OCI-LY7 (cell line): Measurements from ENCODE around the gene GBF1. TPM values are rescaled to one million over a fixed set of nuclear protein-coding genes. Genes with fewer than 3 reads are reported as not detected.

ENCODE experiments used
- BruUV-seq: library from RNA; stranded (reverse); fragments of 400-500 nt; replicated peaks from 2 replicates; lab custom pipeline; 2021; lab: Mats Ljungman, UMichigan
- CTCF ChIA-PET: fragments of 300-600 bp; sonication (Branson Sonifier 250); formaldehyde crosslinking; loops from one replicate; lab custom pipeline; 2022; ENCODE audit warnings: antibody characterized with exemption; ENCODE audit not compliant: unreplicated experiment; lab: Charles Lee
- POLR2A ChIA-PET: fragments of 300-600 bp; sonication (Branson Sonifier 250); formaldehyde crosslinking; loops from one replicate; lab custom pipeline; 2022; ENCODE audit warnings: antibody characterized with exemption; lab: Charles Lee
- DNase-seq: peaks from one replicate; pipeline ENCODE4 v3.0.0-alpha.2; 2015; ENCODE audit warnings: low spot score
- H2AFZ ChIP-seq: fragments of 200-600 bp; sonication (generic), shearing (Covaris generic); 2 replicates; pipeline ENCODE4 v1.6.1; 2014; ENCODE audit warnings: mild to moderate bottlenecking, antibody characterized with exemption, low read length, moderate library complexity
- H3K27ac ChIP-seq: fragments of 200-600 bp; sonication (generic); 2 replicates; pipeline ENCODE4 v1.5.1; 2014; ENCODE audit warnings: mixed run types, low read depth, mild to moderate bottlenecking, moderate library complexity, low read length, inconsistent platforms; ENCODE audit not compliant: poor library complexity, severe bottlenecking
- H3K36me3 ChIP-seq: fragments of 200-600 bp; sonication (generic); 2 replicates; pipeline ENCODE4 v1.6.1; 2014; ENCODE audit warnings: mild to moderate bottlenecking, antibody characterized with exemption, low read length, moderate library complexity, mixed read lengths; ENCODE audit not compliant: insufficient read depth
- H3K4me1 ChIP-seq: fragments of 200-600 bp; sonication (generic); 2 replicates; pipeline ENCODE4 v1.5.1; 2014; ENCODE audit warnings: mild to moderate bottlenecking, low read length; ENCODE audit not compliant: insufficient read depth, poor library complexity, severe bottlenecking
- H3K4me2 ChIP-seq: fragments of 200-600 bp; sonication (generic); 2 replicates; pipeline ENCODE4 v1.6.1; 2014; ENCODE audit warnings: mild to moderate bottlenecking, low read length
- H3K4me3 ChIP-seq: fragments of 200-600 bp; sonication (generic); 2 replicates; pipeline ENCODE4 v1.5.1; 2014; ENCODE audit warnings: mild to moderate bottlenecking, low read depth, low read length; ENCODE audit not compliant: poor library complexity, severe bottlenecking
- H3K79me2 ChIP-seq: fragments of 200-600 bp; sonication (generic); 2 replicates; pipeline ENCODE4 v1.6.1; 2016; ENCODE audit warnings: low read depth, mild to moderate bottlenecking, low read length, moderate library complexity, mixed read lengths; ENCODE audit not compliant: insufficient read depth
- H3K9me2 ChIP-seq: fragments of 200-600 bp; sonication (generic); 2 replicates; pipeline ENCODE4 v1.6.1; 2016; ENCODE audit warnings: mild to moderate bottlenecking, low read length, mixed read lengths; ENCODE audit not compliant: insufficient read depth
- H3K9me3 ChIP-seq: fragments of 200-600 bp; sonication (generic); 2 replicates; pipeline ENCODE4 v1.6.1; 2014; ENCODE audit warnings: mild to moderate bottlenecking, mixed run types, low read length, mixed read lengths
- H4K20me1 ChIP-seq: fragments of 200-600 bp; sonication (generic); 2 replicates; pipeline ENCODE4 v1.6.1; 2014; ENCODE audit warnings: mild to moderate bottlenecking, antibody characterized with exemption, low read length, moderate library complexity, mixed read lengths; ENCODE audit not compliant: insufficient read depth
- EZH2phosphoT487 ChIP-seq: fragments of 200-600 bp; sonication (generic); IDR thresholded peaks from 2 replicates; pipeline ENCODE4 v1.6.1; 2018; ENCODE audit warnings: low read depth, borderline replicate concordance, mild to moderate bottlenecking, mixed run types, antibody characterized with exemption, low read length, moderate library complexity, mixed read lengths
- intact Hi-C: fragments of 100-400 bp; cut with micrococcal nuclease; formaldehyde crosslinking; loops from one replicate; pipeline ENCODE4 v1.10.0; 2022; ENCODE audit not compliant: unreplicated experiment
- total RNA-seq, 2 experiments: library from RNA; depleted of rRNA in 1 of 2; stranded (reverse); fragments of >200 nt in 1 of 2; shearing (Covaris generic) in 1 of 2; gene quantifications; 2 replicates each; pipeline ENCODE4 v1.2.3, GENCODE V29; 2014 to 2022
- TF ChIP-seq, protein P1 (sequence below): fragments of 200-600 bp; sonication (generic); conservative IDR thresholded peaks from 2 replicates; pipeline ENCODE4 v1.5.1; 2014; ENCODE audit warnings: mild to moderate bottlenecking, antibody characterized with exemption, low read length, moderate library complexity, mixed read lengths

Gene GBF1
- total RNA-seq, 2 experiments from 2014 or later, result 17.8 to 33.4 TPM

DNA sequence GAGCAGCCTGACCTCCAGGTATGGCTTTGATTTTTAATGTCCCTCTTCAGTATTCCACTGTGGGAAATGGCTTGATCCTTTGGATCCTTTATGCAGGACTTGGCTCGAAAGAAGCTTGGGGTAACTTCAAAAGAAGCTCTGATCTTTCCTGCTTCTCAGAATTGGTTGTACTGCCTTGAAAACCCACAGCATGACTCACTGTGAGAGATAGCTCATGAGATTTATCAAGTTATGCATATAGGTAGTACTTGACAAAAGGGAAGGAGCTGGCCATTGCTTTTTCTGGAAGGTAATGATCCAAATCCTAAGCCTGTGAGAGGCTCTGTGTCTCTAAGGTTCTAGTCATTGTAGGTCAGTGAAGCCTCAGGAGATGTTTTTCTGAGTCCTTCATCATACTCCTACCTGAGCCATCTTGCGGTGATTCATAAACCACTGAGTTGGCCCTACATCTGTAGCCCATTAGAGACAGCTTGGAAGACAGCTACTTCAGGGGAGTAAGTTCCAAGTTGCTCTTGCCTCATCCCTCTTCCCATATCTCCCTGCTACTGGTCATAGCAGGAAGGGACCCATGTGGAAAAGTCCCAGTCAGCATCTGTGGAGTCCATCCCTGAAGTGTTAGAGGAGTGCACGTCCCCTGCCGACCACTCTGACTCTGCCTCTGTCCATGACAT is 113.5 kb downstream of the GBF1 start:
- Histone ChIP-seq H3K4me1 (no peaks in the 10 kb centered on the region), H2AFZ (no peak overlapping the region), H3K9me2 (no peaks in the 10 kb centered on the region), H3K4me3 (no peak overlapping the region), H3K79me2 (no peaks in the 10 kb centered on the region), H3K4me2 (no peak overlapping the region), H3K36me3 (peaks cover 71% of the 10 kb centered on the region), H3K9me3 (no peaks in the 10 kb centered on the region), H3K27ac (no peak overlapping the region), H4K20me1 (no peaks in the 10 kb centered on the region)
- DNase-seq, result no peak
- TF ChIP-seq EZH2phosphoT487, result no peak
- TF ChIP-seq, protein P1, sequence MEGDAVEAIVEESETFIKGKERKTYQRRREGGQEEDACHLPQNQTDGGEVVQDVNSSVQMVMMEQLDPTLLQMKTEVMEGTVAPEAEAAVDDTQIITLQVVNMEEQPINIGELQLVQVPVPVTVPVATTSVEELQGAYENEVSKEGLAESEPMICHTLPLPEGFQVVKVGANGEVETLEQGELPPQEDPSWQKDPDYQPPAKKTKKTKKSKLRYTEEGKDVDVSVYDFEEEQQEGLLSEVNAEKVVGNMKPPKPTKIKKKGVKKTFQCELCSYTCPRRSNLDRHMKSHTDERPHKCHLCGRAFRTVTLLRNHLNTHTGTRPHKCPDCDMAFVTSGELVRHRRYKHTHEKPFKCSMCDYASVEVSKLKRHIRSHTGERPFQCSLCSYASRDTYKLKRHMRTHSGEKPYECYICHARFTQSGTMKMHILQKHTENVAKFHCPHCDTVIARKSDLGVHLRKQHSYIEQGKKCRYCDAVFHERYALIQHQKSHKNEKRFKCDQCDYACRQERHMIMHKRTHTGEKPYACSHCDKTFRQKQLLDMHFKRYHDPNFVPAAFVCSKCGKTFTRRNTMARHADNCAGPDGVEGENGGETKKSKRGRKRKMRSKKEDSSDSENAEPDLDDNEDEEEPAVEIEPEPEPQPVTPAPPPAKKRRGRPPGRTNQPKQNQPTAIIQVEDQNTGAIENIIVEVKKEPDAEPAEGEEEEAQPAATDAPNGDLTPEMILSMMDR, result no peak
- intact Hi-C loops, result no loop called here
- POLR2A ChIA-PET, result no interaction called here
- BruUV-seq, result no TSS peak
- CTCF ChIA-PET, result no interaction called here

DNA sequence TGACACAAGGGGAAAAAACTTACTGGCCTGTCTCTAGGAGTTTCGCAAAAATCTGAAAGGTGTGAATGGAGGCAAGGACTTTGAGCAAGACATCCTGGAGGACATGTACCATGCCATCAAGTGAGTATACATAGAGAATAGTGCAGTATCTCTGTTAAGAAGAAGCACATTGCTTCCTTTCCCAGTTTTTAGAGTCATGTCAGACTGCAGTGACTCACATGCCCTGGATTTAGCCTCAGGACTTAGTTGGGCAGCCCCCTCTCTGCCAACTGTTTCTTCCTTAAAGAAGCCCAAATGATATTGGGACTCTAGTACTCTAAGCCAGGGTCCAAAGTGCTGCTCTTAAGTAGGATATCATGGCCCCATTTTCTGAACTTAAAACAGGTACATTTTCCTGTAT is 122.1 kb downstream of the GBF1 start:
- no peaks in the 10 kb centered on the region for H3K4me1 ChIP-seq
- BruUV-seq, result no TSS peak
- H2AFZ ChIP-seq, result no peak overlapping the region
- peaks cover 85% of the 10 kb centered on the region for H3K36me3 ChIP-seq
- no peak overlapping the region for H3K27ac ChIP-seq
- no peaks in the 10 kb centered on the region for H4K20me1 ChIP-seq
- no peaks in the 10 kb centered on the region for H3K79me2 ChIP-seq
- ChIA-PET CTCF (no interaction called here), POLR2A (no interaction called here)
- intact Hi-C loops, result no loop called here
- H3K9me3 ChIP-seq, result 0 out of 2 replicates have a peak, but pooled peaks cover 6% of the 10 kb centered on the region
- TF ChIP-seq, protein P1, result no peak
- TF ChIP-seq EZH2phosphoT487, result no peak
- H3K4me3 ChIP-seq, result no peak overlapping the region
- no peak for DNase-seq
- no peaks in the 10 kb centered on the region for H3K9me2 ChIP-seq
- H3K4me2 ChIP-seq, result no peak overlapping the region

DNA sequence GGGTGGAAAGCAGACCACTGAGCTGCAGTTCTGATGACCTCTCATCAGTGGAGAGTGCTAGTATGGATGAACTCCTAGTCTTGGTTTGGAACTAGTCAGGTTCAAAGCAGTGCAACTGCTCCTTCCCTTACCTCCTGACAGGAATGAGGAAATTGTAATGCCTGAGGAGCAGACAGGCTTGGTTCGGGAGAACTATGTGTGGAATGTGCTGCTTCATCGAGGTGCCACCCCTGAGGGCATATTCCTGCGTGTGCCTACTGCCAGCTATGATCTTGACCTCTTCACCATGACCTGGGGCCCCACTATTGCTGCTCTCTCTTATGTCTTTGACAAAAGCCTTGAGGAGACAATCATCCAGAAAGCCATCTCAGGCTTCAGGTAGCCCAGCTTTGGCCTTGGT is 122.7 kb downstream of the GBF1 start:
- 0 out of 2 replicates have a peak, but pooled peaks cover 6% of the 10 kb centered on the region for H3K9me3 ChIP-seq
- TF ChIP-seq, protein P1, result no peak
- no peak for TF ChIP-seq EZH2phosphoT487
- H3K9me2 ChIP-seq, result no peaks in the 10 kb centered on the region
- H3K79me2 ChIP-seq, result no peaks in the 10 kb centered on the region
- CTCF ChIA-PET, result no interaction called here
- no peaks in the 10 kb centered on the region for H4K20me1 ChIP-seq
- DNase-seq, result no peak
- H3K36me3 ChIP-seq, result peaks cover 85% of the 10 kb centered on the region
- no TSS peak for BruUV-seq
- POLR2A ChIA-PET, result no interaction called here
- H3K4me1 ChIP-seq, result no peaks in the 10 kb centered on the region
- no peak overlapping the region for H3K27ac ChIP-seq
- no peak overlapping the region for H3K4me3 ChIP-seq
- intact Hi-C loops, result no loop called here
- H2AFZ ChIP-seq, result no peak overlapping the region
- no peak overlapping the region for H3K4me2 ChIP-seq
